GM18951 (cell line): ENCODE results near the gene RNU6-1.

Experiments
- POLR2A ChIP-seq: IDR thresholded peaks from 4 replicates; pipeline ENCODE4 v1.6.1; 2011; ENCODE audit warnings: mild to moderate bottlenecking; ENCODE audit not compliant: insufficient read length, insufficient read depth; ENCODE audit errors: extremely low read depth
- in situ Hi-C: fragments of 300-500 bp; cut with MboI; formaldehyde crosslinking; loops from one replicate; pipeline ENCODE4 v1.12.0; 2022; ENCODE audit warnings: low sequenced_read_pairs, mixed read lengths, inconsistent platforms; ENCODE audit not compliant: unreplicated experiment

RNU6-1 gene

DNA sequence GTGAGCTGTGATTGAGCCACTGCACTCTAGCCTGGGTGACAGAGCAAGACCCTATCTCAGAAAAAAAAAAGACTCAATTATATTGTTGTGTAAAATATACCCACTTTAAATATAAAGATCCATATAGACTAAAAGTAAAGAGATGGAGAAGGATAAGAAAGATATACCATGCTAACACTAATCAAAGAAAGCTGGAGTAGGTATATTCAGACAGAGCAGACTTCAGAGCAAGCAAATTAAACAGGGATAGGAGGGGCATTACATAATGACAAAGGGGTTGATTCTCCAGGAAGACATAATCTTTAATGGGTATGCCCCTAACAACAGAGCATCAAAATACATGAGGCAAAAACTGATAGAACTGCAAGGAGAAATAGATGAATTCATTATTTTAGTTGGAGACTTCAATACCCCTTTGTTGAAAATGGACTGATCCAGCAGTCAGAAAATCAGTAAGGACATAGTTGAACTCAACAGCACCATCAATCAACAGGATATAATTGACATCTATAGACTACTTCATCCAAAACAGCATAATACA is 31.1 kb upstream of the RNU6-1 start:
- in situ Hi-C loops = loop anchor here (25.0 kb wide), 1 partner anchor 291 kb away; no protein-coding TSS in a partner anchor
- TF ChIP-seq POLR2A = no peak

DNA sequence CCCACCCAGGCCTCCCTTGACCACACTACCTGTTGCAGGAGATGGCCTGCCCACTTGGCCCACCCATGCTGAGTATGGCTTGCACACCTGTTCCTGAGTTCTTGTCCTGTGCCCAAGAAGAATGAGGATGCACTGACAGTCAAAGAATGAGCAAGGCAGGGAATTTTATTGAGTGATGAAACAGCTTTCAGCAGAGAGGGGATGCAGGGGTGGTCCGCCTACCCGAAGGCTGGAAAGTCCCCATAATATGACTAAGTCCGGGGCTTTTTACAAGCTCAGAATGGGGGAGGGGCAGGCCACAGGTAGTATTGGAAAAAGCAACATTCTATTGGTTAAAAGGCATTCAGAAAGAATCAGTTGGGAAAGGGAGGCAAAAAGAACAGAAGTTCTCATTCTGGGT is 29.9 kb upstream of the RNU6-1 start:
- no peak for TF ChIP-seq POLR2A
- in situ Hi-C loops = loop anchor here (25.0 kb wide), 1 partner anchor 293 kb away; no protein-coding TSS in a partner anchor

DNA sequence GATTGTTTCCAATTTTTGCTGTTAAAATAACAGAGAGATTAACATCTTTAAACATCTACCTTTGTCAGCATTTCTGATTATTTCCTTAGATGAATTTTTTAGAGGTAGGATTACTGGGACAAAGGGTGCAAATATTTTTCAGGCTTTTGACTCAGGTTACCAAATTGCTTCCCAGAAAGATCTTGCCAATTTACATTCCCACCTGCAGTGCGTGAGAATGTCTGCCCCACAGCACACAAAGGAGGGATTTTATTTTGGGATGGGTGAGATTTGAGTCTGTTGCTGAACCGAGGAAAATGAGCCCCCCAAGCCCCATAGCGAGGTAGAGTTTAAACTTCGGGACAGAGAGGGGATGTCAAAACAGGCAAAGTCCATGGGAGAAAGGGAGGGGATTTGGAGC is 25.9 kb upstream of the RNU6-1 start:
- TF ChIP-seq POLR2A = no peak
- in situ Hi-C loops = loop anchor here (25.0 kb wide), 1 partner anchor 297 kb away; no protein-coding TSS in a partner anchor

DNA sequence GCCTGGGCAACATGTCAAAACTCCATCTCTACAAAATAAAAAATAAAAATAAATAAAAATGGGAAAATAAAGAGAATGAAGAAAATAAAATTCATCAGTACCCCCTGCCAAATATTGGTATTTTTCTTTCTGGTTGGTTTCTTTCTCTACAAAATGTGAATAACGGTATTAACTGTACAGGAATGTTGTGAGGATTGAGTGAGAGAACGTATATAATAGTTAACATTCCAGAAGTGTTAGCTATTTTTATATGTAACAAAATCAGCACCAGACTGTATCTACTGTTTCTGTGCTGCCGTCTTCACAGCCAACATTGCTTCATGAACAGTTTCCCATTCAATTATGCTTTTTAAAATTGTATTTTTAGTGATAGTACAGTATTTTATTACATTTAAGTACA is 25.5 kb upstream of the RNU6-1 start:
- no peak for TF ChIP-seq POLR2A
- in situ Hi-C loops = loop anchor here (25.0 kb wide), 1 partner anchor 297 kb away; no protein-coding TSS in a partner anchor

DNA sequence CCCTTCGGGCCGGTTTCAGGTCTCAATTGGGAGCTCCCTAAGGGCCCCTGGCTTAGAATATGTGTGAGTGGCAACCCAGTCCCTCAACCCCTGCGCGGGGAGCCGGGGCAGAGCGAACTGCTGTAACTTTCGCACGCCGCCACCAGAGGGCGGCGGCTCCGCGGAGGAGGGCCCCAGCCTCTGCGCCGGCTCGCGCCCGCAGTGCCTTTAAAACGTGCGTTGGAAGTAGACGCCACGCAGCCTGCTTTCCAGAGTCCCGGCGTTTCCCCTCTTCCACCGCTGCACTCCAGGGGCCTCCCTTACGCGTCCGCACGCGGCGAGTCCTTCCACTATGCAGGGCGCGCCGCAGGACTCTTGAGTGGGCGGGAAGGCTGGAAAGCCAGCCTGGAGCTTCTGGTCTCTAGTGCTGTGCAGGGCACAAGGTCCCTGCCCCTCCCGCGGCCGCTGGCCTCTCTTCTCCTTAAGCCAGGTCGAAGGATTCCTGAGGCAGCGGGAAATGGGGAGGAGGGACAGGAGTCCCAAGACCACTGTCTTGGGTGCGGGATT is 23.7 kb upstream of the RNU6-1 start:
- in situ Hi-C loops = loop anchor here (25.0 kb wide), 1 partner anchor 299 kb away; no protein-coding TSS in a partner anchor
- no peak for TF ChIP-seq POLR2A

DNA sequence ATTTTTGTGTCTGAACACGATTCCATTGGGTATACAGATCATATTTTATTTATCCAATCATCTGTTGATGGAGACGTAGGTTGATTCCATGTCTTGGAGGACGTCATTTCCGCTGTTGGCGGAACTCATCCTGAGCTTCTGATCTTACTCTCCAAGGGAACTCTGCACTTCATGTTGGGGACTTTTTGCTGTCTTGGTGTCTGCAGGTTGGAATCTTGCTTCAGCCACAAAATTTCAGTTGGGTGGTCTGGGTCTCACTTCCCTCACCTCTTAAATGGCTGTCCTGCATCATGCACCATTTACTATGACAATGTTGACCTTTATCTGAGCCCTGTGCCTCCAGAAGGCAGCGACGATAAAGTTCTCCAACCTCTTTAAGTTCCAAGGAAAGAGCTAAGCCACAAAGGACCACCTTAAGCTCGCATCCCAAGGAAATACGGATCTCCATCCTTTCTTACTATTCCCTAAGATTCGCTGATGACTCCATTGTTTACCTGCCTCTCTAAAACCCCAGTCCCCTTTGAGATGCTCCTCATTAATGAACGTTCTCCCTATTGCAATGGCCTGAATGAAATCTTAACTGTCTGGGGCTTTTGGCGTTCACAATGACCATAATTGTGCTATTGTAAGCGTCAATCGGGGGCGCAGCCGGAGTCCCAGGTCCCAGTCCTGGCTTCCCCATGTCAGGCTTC is 23.1 kb upstream of the RNU6-1 start:
- TF ChIP-seq POLR2A = no peak
- in situ Hi-C loops = loop anchor here (25.0 kb wide), 1 partner anchor 299 kb away; no protein-coding TSS in a partner anchor

DNA sequence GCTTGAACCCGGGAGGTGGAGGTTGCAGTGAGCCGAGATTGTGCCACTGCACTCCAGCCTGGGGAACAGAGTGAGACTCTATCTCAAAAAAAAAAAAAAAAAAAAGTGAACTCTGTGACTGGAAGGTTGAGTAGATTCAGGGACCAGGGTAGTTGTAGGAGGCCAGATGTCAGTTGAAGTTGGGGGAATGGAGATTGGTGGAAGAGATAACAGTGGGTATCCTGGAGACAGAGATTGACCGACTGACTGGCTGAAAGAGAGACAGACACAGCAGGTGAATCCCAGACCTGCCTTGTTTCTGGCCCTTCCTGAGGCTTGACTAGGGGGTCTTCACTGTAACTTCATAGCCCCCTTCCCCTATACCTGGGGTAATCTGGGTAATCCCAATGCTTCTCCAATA is 22.1 kb upstream of the RNU6-1 start:
- TF ChIP-seq POLR2A = no peak
- in situ Hi-C loops = loop anchor here (25.0 kb wide), 1 partner anchor 300 kb away; no protein-coding TSS in a partner anchor

DNA sequence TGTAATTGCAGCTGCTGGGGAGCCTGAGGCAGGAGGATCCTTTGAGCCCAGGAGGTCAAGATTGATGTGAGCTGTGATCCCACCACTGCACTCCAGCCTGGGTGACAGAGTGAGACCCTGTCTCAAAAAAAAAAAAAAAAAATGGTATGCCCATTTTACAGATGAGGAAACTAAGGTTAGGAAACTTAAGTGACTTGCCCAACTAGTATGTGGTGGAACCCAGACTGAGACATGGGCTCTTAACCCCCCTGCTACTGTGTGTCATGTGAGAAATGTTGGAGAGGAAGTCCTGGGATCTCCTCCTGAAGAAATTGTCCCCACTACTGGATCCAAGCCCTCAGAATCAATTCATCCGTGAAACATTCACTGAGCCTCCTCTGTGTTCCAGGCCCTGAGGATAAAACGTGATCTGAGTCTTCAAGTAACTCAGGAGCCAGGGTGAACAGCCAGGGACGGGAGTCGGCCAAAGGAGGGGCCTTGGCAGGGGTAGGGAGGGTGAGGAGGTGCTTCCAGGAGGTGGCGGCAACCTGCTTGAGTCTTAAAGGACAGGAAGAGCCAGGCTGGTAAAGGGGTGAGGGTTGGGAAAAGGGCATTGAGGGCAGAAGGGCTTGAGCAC is 19.6 kb upstream of the RNU6-1 start:
- TF ChIP-seq POLR2A = no peak
- in situ Hi-C loops = loop anchor here (25.0 kb wide), 1 partner anchor 303 kb away; no protein-coding TSS in a partner anchor

DNA sequence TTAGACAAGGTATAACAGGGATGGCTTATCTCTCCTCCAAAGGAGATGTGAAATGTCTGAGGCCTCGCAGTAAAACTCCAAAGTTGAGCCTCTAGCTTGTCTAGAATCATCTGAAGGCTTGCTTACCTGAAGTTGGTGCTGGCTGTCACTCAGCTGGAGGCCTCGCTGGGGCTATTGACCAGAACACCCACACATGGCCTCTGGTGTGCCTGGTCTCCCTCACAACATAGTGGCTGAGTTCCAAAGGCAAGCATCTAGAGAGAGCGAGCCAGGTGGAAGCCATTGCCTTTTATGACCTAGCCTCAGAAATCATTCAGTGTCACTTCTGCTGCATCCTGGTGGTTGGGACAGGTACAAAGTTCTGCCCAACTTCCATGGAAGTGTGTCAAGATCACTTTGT is 17.4 kb upstream of the RNU6-1 start:
- in situ Hi-C loops = loop anchor here (25.0 kb wide), 1 partner anchor 305 kb away; no protein-coding TSS in a partner anchor
- TF ChIP-seq POLR2A = no peak

DNA sequence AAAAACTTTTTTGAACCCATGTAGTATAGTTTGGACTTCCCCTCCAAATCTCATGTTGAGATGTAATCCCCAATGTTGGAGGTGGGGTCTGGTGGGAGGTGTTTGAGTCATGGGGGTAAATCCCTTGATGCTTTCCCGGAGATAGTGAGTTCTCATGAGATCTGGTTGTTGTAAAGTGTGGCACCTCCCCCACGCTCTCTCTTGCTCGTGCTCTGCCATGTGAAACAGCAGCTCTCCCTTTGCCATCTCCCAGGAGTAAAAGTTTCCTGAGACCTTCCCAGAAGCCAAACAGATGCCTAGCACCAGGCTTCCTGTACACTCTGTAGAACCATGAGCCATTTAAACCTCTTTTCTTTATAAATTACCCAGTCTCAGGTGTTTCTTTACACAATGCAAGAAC is 16.0 kb upstream of the RNU6-1 start:
- no peak for TF ChIP-seq POLR2A
- in situ Hi-C loops = loop anchor here (25.0 kb wide), 1 partner anchor 306 kb away; no protein-coding TSS in a partner anchor

DNA sequence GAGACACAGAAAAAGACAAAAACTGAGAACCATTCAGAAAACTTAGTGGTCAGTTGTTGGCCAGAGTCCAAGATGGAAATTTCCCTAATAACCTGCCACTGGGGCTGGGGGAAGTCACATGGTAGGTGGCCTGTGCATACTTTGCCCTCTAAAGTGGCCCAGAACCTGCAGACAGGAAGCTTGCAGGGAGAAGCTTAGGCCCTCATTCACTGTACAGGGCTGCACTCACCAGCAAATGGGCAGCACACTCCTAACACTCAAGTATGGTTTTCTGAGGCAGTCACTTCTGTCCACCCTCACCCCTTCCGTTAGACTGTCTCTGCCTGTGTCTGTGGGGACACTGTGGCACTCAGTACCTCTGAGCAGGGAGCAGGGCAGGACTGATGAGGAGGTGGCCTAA is 14.5 kb upstream of the RNU6-1 start:
- no peak for TF ChIP-seq POLR2A
- in situ Hi-C loops = loop anchor here (25.0 kb wide), 1 partner anchor 308 kb away; no protein-coding TSS in a partner anchor

DNA sequence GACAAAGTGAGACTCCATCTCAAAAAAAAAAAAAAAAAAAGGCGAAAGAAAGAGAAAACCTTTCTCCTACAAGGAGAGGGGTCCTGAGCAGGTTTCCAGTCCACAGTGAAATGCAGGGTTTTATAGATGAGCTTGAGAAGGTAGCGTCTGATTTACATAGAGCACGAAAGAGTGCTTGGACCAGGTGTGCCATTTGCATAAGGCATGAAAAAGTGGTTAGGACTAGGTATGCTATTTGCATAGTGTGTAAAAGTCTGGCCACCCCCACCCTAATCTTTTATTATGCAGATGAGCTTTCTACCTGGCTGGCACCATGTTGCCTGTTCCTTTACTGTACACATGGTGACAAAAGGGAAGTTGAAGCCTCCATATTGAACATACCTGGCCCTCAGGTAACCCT is 13.6 kb upstream of the RNU6-1 start:
- in situ Hi-C loops = loop anchor here (25.0 kb wide), 1 partner anchor 309 kb away; no protein-coding TSS in a partner anchor
- TF ChIP-seq POLR2A = no peak

DNA sequence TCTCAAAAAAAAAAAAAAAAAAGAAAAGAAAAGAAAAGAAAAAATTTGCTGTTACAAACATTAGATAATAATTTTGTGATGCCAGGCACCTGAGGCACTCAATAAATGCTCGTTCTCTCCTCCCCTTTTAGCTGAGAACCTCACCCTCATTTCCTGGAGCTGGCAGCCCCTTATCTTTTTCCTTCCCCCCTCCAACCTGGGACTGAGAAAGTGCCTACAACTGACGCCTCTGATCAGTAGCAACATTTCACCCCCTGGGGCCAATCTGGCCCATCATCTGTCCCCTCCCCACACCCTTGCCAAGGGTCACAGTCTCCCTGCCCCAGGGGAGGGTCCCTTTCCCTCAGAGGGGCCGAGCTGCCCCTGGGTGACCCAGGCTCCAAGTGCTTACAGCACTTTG is 12.6 kb upstream of the RNU6-1 start:
- TF ChIP-seq POLR2A = no peak
- in situ Hi-C loops = loop anchor here (25.0 kb wide), 1 partner anchor 310 kb away; no protein-coding TSS in a partner anchor
